HepG2 (cell line): Measurements from ENCODE around the gene NKPD1. TPM values are rescaled to one million over a fixed set of nuclear protein-coding genes. Genes with fewer than 3 reads are reported as not detected.
A peak's percentile ranks its signal among the peaks of the same experiment; 100 is the strongest.

Experiments
- ARNT ChIP-seq: fragments of 450-650 bp; IDR thresholded peaks from 2 replicates; pipeline ENCODE4 v1.6.1; 2017
- CREM ChIP-seq, 2 experiments: sonication (generic) in 1 of 2; formaldehyde crosslinking in 1 of 2; IDR thresholded peaks; 2 replicates each; pipeline versions ENCODE4 v1.4.0 to v1.6.1; 2016 to 2020; ENCODE audit warnings: antibody characterized with exemption in 1 of 2, mild to moderate bottlenecking in 1 of 2, missing genetic modification reagents in 1 of 2
- JUNB ChIP-seq: sonication (generic); formaldehyde crosslinking; IDR thresholded peaks from 2 replicates; pipeline ENCODE4 v1.8.0; 2022; ENCODE audit warnings: missing genetic modification reagents, mild to moderate bottlenecking, borderline replicate concordance
- MIER2 ChIP-seq: IDR thresholded peaks from 2 replicates; pipeline ENCODE4 v1.6.1; 2016; ENCODE audit warnings: missing biosample characterization, missing genetic modification reagents
- POLR2AphosphoS2 ChIP-seq: IDR thresholded peaks from 2 replicates; pipeline ENCODE4 v1.6.1; 2011; ENCODE audit warnings: low read depth, low read length, improper control_type of control experiment
- SOX6 ChIP-seq, 2 experiments: fragments of 450-650 bp in 1 of 2; sonication (generic) in 1 of 2; formaldehyde crosslinking in 1 of 2; IDR thresholded peaks; 2 replicates each; pipeline versions ENCODE4 v1.4.0 to v1.6.1; 2017 to 2020; ENCODE audit warnings: antibody characterized with exemption in 1 of 2, mild to moderate bottlenecking in 1 of 2, missing genetic modification reagents in 1 of 2
- YEATS2 ChIP-seq: sonication (generic); formaldehyde crosslinking; IDR thresholded peaks from 2 replicates; pipeline ENCODE4 v1.4.0; 2020; ENCODE audit warnings: missing genetic modification reagents, borderline replicate concordance
- ZBTB3 ChIP-seq: sonication (generic); formaldehyde crosslinking; IDR thresholded peaks from 2 replicates; pipeline ENCODE4 v1.4.0; 2020; ENCODE audit warnings: low read depth, mild to moderate bottlenecking, moderate library complexity, missing genetic modification reagents, borderline replicate concordance
- ZFP36 ChIP-seq: fragments of 150-350 bp; IDR thresholded peaks from 2 replicates; pipeline ENCODE4 v1.6.1; 2018; ENCODE audit warnings: borderline replicate concordance, low read length, low read depth; ENCODE audit not compliant: partially characterized antibody
- ZKSCAN5 ChIP-seq: sonication (generic); formaldehyde crosslinking; IDR thresholded peaks from 2 replicates; pipeline ENCODE4 v1.5.1; 2020; ENCODE audit warnings: mild to moderate bottlenecking, missing genetic modification reagents
- ZKSCAN8 ChIP-seq: IDR thresholded peaks from 2 replicates; pipeline ENCODE4 v1.6.1; 2016; ENCODE audit warnings: borderline replicate concordance, missing genetic modification reagents, missing compliant biosample characterization
- ZMYM3 ChIP-seq: sonication (generic); formaldehyde crosslinking; IDR thresholded peaks from 2 replicates; pipeline ENCODE4 v1.5.1; 2020; ENCODE audit warnings: mild to moderate bottlenecking, missing genetic modification reagents
- polyA plus RNA-seq, 8 experiments: library from polyadenylated mRNA; depleted of rRNA in 3 of 8; stranded (reverse) in 7 of 8; unstranded in 1 of 8; fragments of >200 nt; fragmentation: Illumina TruSeq in 4 of 8; extraction: Trizol in 4 of 8; gene quantifications; 2 replicates each; pipeline versions ENCODE4 v1.2.1 to v1.2.3, GENCODE V29; 2011 to 2016; ENCODE audit warnings: low read depth in 4 of 8, missing spikeins in 1 of 8, mixed read lengths in 1 of 8; ENCODE audit not compliant: insufficient read depth in 1 of 8
- total RNA-seq, 5 experiments: library from RNA; depleted of rRNA; stranded (reverse); fragments of >200 nt; fragmentation: Illumina TruSeq; extraction: Trizol; gene quantifications; 2 replicates each; pipeline ENCODE4 v1.2.3, GENCODE V29; 2016; ENCODE audit warnings: low read depth in 1 of 5
- TF ChIP-seq, protein P1 (sequence below): sonication (generic); formaldehyde crosslinking; IDR thresholded peaks from 2 replicates; pipeline ENCODE4 v1.4.0; 2020; ENCODE audit warnings: missing genetic modification reagents
- TF ChIP-seq, protein P2 (sequence below): sonication (generic); formaldehyde crosslinking; IDR thresholded peaks from 2 replicates; pipeline ENCODE4 v1.5.1; 2020; ENCODE audit warnings: mild to moderate bottlenecking, moderate library complexity, missing genetic modification reagents
- TF ChIP-seq, protein P3 (sequence below): sonication (generic); IDR thresholded peaks from 2 replicates; pipeline ENCODE4 v1.6.1; 2016; ENCODE audit warnings: low read depth, borderline replicate concordance
- TF ChIP-seq, protein P4 (sequence below): sonication (generic); formaldehyde crosslinking; IDR thresholded peaks from 2 replicates; pipeline ENCODE4 v1.4.0; 2020; ENCODE audit warnings: mild to moderate bottlenecking, missing genetic modification reagents
- TF ChIP-seq, protein P5 (sequence below): conservative IDR thresholded peaks from 2 replicates; pipeline ENCODE4 v1.6.1; 2018; ENCODE audit warnings: missing genetic modification reagents
- TF ChIP-seq, protein P6 (sequence below): sonication (generic); formaldehyde crosslinking; IDR thresholded peaks from 2 replicates; pipeline ENCODE4 v1.4.0; 2020; ENCODE audit warnings: missing genetic modification reagents

Gene NKPD1
- total and polyA plus RNA-seq, 2 of the 13 experiments (the other 11 are each of a cell fraction or from before 2014, with no cell fraction given): 0.03 TPM; not detected in 1

DNA sequence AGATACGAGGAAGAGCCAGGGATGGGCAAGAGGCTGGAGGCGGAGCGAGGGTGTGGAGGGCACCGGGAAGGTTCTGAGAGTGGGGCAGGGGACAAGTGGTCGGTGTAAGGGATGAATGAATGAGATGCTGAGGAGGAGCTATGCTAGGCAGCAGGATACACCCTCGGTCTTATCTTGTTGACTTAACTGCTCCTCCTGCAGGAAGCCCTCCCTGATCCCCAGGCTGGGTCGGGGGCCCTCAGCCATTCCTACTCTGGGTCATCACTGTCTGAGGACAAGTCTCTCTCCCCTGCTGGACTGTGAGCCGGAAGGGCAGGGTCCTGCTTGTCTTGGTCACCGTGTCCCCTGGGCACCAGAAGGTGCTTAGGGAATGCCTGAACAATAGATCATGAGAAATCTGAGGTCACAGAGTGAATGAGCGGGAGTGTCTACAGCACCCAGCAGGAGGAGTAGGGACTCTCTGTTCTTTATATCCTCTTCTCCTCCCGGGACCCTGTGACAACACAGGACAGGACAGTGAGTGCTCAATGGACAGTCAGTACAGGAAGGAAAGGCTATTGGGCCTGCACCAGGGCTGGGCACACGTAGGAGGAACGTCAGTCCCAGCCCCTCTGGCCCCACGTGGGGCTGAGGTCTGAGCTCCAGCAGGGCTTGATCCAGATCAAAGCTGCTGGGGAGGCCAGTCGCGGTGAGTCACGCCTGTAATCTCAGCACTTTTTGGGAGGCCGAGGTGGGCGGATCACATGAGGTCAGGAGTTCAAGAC is 6.5 kb downstream of the NKPD1 start (continued):
- TF ChIP-seq YEATS2: peak; percentile 39; the same call in 1 of the 2 replicates
- no peak for TF ChIP-seq ARNT
- TF ChIP-seq CREM (IDR thresholded peaks at IDR 0.05): peak; percentile 82
- no peak for TF ChIP-seq CREM (CRISPR knock-in tag; IDR thresholded peaks at IDR 0.05)
- no peak for TF ChIP-seq SOX6 (IDR thresholded peaks at IDR 0.05)
- peak; percentile 81 for TF ChIP-seq SOX6 (CRISPR knock-in tag; IDR thresholded peaks at IDR 0.05)
- no peak for TF ChIP-seq POLR2AphosphoS2
- TF ChIP-seq, protein P1, sequence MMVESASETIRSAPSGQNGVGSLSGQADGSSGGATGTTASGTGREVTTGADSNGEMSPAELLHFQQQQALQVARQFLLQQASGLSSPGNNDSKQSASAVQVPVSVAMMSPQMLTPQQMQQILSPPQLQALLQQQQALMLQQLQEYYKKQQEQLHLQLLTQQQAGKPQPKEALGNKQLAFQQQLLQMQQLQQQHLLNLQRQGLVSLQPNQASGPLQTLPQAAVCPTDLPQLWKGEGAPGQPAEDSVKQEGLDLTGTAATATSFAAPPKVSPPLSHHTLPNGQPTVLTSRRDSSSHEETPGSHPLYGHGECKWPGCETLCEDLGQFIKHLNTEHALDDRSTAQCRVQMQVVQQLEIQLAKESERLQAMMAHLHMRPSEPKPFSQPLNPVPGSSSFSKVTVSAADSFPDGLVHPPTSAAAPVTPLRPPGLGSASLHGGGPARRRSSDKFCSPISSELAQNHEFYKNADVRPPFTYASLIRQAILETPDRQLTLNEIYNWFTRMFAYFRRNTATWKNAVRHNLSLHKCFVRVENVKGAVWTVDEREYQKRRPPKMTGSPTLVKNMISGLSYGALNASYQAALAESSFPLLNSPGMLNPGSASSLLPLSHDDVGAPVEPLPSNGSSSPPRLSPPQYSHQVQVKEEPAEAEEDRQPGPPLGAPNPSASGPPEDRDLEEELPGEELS (CRISPR knock-in tag): peak; percentile 52; the same call in 1 of the 2 replicates
- peak; percentile 74; the same call in 1 of the 2 replicates for TF ChIP-seq ZKSCAN8 (CRISPR knock-in tag)
- TF ChIP-seq, protein P2, sequence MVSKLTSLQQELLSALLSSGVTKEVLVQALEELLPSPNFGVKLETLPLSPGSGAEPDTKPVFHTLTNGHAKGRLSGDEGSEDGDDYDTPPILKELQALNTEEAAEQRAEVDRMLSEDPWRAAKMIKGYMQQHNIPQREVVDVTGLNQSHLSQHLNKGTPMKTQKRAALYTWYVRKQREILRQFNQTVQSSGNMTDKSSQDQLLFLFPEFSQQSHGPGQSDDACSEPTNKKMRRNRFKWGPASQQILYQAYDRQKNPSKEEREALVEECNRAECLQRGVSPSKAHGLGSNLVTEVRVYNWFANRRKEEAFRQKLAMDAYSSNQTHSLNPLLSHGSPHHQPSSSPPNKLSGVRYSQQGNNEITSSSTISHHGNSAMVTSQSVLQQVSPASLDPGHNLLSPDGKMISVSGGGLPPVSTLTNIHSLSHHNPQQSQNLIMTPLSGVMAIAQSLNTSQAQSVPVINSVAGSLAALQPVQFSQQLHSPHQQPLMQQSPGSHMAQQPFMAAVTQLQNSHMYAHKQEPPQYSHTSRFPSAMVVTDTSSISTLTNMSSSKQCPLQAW (CRISPR knock-in tag): no peak
- TF ChIP-seq, protein P3, sequence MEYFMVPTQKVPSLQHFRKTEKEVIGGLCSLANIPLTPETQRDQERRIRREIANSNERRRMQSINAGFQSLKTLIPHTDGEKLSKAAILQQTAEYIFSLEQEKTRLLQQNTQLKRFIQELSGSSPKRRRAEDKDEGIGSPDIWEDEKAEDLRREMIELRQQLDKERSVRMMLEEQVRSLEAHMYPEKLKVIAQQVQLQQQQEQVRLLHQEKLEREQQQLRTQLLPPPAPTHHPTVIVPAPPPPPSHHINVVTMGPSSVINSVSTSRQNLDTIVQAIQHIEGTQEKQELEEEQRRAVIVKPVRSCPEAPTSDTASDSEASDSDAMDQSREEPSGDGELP: peak; percentile 27; the same call in 1 of the 2 replicates
- TF ChIP-seq, protein P4, sequence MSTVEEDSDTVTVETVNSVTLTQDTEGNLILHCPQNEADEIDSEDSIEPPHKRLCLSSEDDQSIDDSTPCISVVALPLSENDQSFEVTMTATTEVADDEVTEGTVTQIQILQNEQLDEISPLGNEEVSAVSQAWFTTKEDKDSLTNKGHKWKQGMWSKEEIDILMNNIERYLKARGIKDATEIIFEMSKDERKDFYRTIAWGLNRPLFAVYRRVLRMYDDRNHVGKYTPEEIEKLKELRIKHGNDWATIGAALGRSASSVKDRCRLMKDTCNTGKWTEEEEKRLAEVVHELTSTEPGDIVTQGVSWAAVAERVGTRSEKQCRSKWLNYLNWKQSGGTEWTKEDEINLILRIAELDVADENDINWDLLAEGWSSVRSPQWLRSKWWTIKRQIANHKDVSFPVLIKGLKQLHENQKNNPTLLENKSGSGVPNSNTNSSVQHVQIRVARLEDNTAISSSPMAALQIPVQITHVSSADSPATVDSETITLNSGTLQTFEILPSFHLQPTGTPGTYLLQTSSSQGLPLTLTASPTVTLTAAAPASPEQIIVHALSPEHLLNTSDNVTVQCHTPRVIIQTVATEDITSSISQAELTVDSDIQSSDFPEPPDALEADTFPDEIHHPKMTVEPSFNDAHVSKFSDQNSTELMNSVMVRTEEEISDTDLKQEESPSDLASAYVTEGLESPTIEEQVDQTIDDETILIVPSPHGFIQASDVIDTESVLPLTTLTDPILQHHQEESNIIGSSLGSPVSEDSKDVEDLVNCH (CRISPR knock-in tag): no peak
- no peak for TF ChIP-seq ZKSCAN5 (CRISPR knock-in tag)
- TF ChIP-seq JUNB: peak; percentile 90
- TF ChIP-seq ZBTB3 (CRISPR knock-in tag): 0 out of 2 replicates have a peak, but pooled peaks have one; percentile 60
- TF ChIP-seq, protein P5, sequence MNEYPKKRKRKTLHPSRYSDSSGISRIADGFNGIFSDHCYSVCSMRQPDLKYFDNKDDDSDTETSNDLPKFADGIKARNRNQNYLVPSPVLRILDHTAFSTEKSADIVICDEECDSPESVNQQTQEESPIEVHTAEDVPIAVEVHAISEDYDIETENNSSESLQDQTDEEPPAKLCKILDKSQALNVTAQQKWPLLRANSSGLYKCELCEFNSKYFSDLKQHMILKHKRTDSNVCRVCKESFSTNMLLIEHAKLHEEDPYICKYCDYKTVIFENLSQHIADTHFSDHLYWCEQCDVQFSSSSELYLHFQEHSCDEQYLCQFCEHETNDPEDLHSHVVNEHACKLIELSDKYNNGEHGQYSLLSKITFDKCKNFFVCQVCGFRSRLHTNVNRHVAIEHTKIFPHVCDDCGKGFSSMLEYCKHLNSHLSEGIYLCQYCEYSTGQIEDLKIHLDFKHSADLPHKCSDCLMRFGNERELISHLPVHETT (CRISPR knock-in tag): no peak
- peak; percentile 44 for TF ChIP-seq ZMYM3 (CRISPR knock-in tag)
- TF ChIP-seq MIER2: no peak; the same call in 1 of the 2 replicates
- TF ChIP-seq, protein P6, sequence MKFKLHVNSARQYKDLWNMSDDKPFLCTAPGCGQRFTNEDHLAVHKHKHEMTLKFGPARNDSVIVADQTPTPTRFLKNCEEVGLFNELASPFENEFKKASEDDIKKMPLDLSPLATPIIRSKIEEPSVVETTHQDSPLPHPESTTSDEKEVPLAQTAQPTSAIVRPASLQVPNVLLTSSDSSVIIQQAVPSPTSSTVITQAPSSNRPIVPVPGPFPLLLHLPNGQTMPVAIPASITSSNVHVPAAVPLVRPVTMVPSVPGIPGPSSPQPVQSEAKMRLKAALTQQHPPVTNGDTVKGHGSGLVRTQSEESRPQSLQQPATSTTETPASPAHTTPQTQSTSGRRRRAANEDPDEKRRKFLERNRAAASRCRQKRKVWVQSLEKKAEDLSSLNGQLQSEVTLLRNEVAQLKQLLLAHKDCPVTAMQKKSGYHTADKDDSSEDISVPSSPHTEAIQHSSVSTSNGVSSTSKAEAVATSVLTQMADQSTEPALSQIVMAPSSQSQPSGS (CRISPR knock-in tag): 0 out of 2 replicates have a peak, but pooled peaks have one; percentile 42
- TF ChIP-seq ZFP36: peak; percentile 71
